MCF 10A (cell line): Measurements from ENCODE around the gene NLRP7. TPM values are rescaled to one million over a fixed set of nuclear protein-coding genes. Genes with fewer than 3 reads are reported as not detected.

Experiments used
- BruUV-seq: library from RNA; stranded (reverse); fragments of 400-500 nt; replicated peaks from 2 replicates; lab custom pipeline; 2021; lab: Mats Ljungman, UMichigan
- CTCF ChIA-PET: fragments of 300-600 bp; sonication (Branson Sonifier 250); formaldehyde crosslinking; extraction: SDS; loops from one replicate; lab custom pipeline; 2021; ENCODE audit warnings: antibody characterized with exemption, inconsistent platforms; lab: Yijun Ruan, JAX
- POLR2A ChIA-PET: fragments of 300-600, 350-650 bp; sonication (Branson Sonifier 250); formaldehyde crosslinking; extraction: SDS; loops from one replicate; lab custom pipeline; 2020; ENCODE audit warnings: antibody characterized with exemption, inconsistent platforms; lab: Yijun Ruan, JAX
- DNase-seq: peaks from one replicate; pipeline ENCODE4 v3.0.0-alpha.2; 2018; ENCODE audit not compliant: unreplicated experiment
- H3K27ac Mint-ChIP-seq: one replicate; pipeline ENCODE4 v1.8.0; 2022; ENCODE audit warnings: mild to moderate bottlenecking, low read depth, mixed read lengths; ENCODE audit not compliant: unreplicated experiment
- H3K27me3 Mint-ChIP-seq: one replicate; pipeline ENCODE4 v1.8.0; 2022; ENCODE audit warnings: mixed read lengths; ENCODE audit not compliant: insufficient read depth, unreplicated experiment
- H3K36me3 Mint-ChIP-seq: one replicate; pipeline ENCODE4 v1.8.0; 2022; ENCODE audit warnings: mild to moderate bottlenecking, moderate library complexity, mixed read lengths; ENCODE audit not compliant: insufficient read depth, unreplicated experiment
- H3K4me1 Mint-ChIP-seq: one replicate; pipeline ENCODE4 v1.8.0; 2022; ENCODE audit warnings: mixed read lengths; ENCODE audit not compliant: insufficient read depth, unreplicated experiment
- H3K4me3 Mint-ChIP-seq: one replicate; pipeline ENCODE4 v1.8.0; 2022; ENCODE audit warnings: mild to moderate bottlenecking, moderate library complexity, mixed read lengths; ENCODE audit not compliant: unreplicated experiment
- H3K9me3 Mint-ChIP-seq: one replicate; pipeline ENCODE4 v1.8.0; 2022; ENCODE audit warnings: mixed read lengths; ENCODE audit not compliant: unreplicated experiment
- intact Hi-C: fragments of 100-400 bp; cut with micrococcal nuclease; formaldehyde crosslinking; loops from 2 replicates; pipeline ENCODE4 v1.14.1; 2022
- total RNA-seq: library from RNA; stranded (reverse); gene quantifications from 2 replicates; pipeline ENCODE4 v1.2.3, GENCODE V29; 2022
- TF ChIP-seq, protein P1 (sequence below): fragments of 200-600 bp; IDR thresholded peaks from one replicate; pipeline ENCODE4 v1.8.0; 2022; ENCODE audit warnings: antibody characterized with exemption, mild to moderate bottlenecking; ENCODE audit not compliant: unreplicated experiment

The NLRP7 gene
- total RNA-seq, 1 experiment from 2014 or later = not detected

DNA sequence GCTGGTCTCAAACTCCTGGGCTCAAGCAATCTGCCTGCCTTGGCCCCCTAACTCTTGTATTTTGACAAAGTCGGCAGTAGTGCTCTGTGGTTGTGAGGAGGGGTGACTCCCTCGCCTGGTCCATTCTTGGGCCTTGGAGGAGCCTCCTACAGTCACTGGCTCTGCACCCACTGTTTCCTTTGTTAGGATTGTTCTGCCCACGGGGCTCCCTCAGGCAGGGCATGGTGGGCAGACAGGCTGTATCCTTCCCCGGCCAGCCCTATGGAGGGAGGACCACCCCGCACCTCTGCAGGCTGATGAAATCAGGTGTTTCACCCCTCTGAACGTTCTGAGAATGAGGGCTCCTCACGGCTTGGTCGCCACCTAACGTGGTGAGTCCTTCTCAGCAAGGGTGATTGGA is 64.1 kb downstream of the NLRP7 start:
- intact Hi-C loops = no loop called here
- H3K36me3 Mint-ChIP-seq = no peaks in the 10 kb centered on the region
- DNase-seq = no peak
- no peak overlapping the region for H3K4me3 Mint-ChIP-seq
- CTCF ChIA-PET = interaction anchor here (0.7 to 1.5 kb wide), 2 partner anchors 10 to 209 kb away, joined by 3 to 7 read pairs; no protein-coding TSS in a partner anchor
- no peaks in the 10 kb centered on the region for H3K4me1 Mint-ChIP-seq
- H3K27me3 Mint-ChIP-seq = no peaks in the 10 kb centered on the region
- TF ChIP-seq, protein P1, sequence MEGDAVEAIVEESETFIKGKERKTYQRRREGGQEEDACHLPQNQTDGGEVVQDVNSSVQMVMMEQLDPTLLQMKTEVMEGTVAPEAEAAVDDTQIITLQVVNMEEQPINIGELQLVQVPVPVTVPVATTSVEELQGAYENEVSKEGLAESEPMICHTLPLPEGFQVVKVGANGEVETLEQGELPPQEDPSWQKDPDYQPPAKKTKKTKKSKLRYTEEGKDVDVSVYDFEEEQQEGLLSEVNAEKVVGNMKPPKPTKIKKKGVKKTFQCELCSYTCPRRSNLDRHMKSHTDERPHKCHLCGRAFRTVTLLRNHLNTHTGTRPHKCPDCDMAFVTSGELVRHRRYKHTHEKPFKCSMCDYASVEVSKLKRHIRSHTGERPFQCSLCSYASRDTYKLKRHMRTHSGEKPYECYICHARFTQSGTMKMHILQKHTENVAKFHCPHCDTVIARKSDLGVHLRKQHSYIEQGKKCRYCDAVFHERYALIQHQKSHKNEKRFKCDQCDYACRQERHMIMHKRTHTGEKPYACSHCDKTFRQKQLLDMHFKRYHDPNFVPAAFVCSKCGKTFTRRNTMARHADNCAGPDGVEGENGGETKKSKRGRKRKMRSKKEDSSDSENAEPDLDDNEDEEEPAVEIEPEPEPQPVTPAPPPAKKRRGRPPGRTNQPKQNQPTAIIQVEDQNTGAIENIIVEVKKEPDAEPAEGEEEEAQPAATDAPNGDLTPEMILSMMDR = no peak
- POLR2A ChIA-PET = no interaction called here
- no peak overlapping the region for H3K27ac Mint-ChIP-seq
- H3K9me3 Mint-ChIP-seq = peaks cover 14% of the 10 kb centered on the region
- no TSS peak for BruUV-seq

DNA sequence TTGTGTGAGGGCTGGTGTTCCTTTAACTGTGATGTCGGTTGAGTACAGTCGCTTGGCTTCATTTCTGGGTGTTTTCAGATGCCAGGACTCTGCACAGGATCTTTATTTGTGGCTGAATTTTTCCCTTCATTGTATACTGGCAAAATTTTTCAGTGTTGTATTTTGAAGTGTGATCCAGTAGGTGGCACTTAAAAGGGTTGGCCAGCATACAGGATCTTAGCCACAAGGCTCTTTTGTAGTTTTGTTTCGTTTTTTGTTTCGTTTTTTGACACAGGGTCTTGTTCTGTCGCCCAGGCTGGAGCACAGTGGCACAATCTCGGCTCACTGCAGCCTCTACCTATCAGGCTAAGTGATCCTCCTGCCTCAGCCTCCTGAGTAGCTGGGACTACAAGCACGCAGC is 64.6 kb downstream of the NLRP7 start:
- Mint-ChIP-seq H3K36me3 (no peaks in the 10 kb centered on the region), H3K9me3 (peaks cover 17% of the 10 kb centered on the region), H3K27ac (no peak overlapping the region), H3K4me3 (no peak overlapping the region), H3K27me3 (no peaks in the 10 kb centered on the region), H3K4me1 (no peaks in the 10 kb centered on the region)
- no peak for DNase-seq
- TF ChIP-seq, protein P1 = no peak
- intact Hi-C loops = no loop called here
- no TSS peak for BruUV-seq
- ChIA-PET CTCF (interaction anchor here (1.4 kb wide), 1 partner anchor 229 kb away, joined by 3 read pairs; no protein-coding TSS in a partner anchor), POLR2A (no interaction called here)

DNA sequence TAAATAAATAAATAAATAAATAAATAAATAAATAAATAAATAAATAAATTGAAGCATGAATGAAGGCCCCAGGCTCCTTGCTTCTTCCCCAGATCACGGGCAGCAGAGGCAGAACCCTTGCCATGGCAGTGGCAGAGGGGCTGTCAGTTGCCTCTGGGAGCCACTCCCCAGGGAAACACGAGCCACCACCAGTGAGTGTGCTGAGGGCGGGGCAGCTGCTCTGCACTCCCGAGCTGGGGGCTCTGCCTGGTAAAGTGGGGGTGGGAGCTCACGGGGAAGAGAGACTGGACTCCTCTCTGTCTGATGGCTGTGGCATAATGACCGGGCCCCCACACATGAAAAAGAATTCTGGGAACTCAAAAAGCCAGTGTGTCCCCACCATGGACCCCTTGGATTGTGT is 65.4 kb downstream of the NLRP7 start:
- ChIA-PET POLR2A (no interaction called here), CTCF (interaction anchor here (0.6 to 1.4 kb wide), 2 partner anchors 31 to 228 kb away, joined by 3 to 4 read pairs; no protein-coding TSS in a partner anchor)
- intact Hi-C loops = no loop called here
- DNase-seq = no peak
- BruUV-seq = no TSS peak
- Mint-ChIP-seq H3K4me3 (no peak overlapping the region), H3K27me3 (no peaks in the 10 kb centered on the region), H3K4me1 (no peaks in the 10 kb centered on the region), H3K9me3 (peaks cover 17% of the 10 kb centered on the region), H3K36me3 (no peaks in the 10 kb centered on the region), H3K27ac (no peak overlapping the region)
- TF ChIP-seq, protein P1 = no peak

DNA sequence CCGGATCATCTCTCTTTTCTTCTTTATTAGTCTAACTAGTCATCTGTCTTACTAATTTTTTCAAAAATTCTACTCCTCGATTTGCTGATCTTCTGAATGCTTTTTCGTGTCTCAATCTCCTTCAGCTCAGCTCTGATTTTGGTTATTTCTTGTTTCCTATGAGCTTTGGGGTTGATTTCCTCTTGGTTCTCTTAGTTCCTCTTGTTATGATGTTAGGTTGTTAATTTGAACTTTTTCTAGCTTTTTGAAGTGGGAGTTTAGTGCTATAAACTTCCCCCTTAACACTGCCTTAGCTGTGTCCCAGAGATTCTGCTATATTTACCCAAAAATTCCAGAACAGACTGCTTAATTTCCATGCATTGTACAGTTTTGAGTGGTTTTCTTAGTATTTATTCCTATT is 69.9 kb downstream of the NLRP7 start:
- Mint-ChIP-seq H3K4me3 (no peak overlapping the region), H3K36me3 (no peaks in the 10 kb centered on the region), H3K27me3 (no peaks in the 10 kb centered on the region), H3K9me3 (peaks cover 33% of the 10 kb centered on the region), H3K27ac (no peak overlapping the region), H3K4me1 (no peaks in the 10 kb centered on the region)
- TF ChIP-seq, protein P1 = no peak
- no TSS peak for BruUV-seq
- DNase-seq = no peak
- ChIA-PET POLR2A (interaction anchor here (0.6 kb wide), 1 partner anchor 429 kb away, joined by 3 read pairs; the partner anchor contains the start of gene LENG8), CTCF (interaction anchor here (1.0 to 1.8 kb wide), 2 partner anchors 9 to 40 kb away, joined by 4 to 5 read pairs; no protein-coding TSS in a partner anchor)
- intact Hi-C loops = no loop called here
